Activated naive CD8-positive, alpha-beta T cell treated with anti-CD3 and anti-CD28 coated beads, Interleukin-2, amount 10 ng/mL, durations not matched to agents 7 days and 5 days (primary cell): ENCODE results near the gene TLR2. TPM values are rescaled to one million over a fixed set of nuclear protein-coding genes. Genes with fewer than 3 reads are reported as not detected.

Experiments used
- ATAC-seq: fragments of 150-1000 bp; cut with Tn5 transposase; one replicate; pipeline ENCODE4 v1.10.0; 2021; ENCODE audit warnings: low read depth, moderate library complexity
- POLR2A ChIA-PET: fragments of 350-600 bp; sonication (Branson Sonifier 250); formaldehyde crosslinking; loops from one replicate; lab custom pipeline; 2021; ENCODE audit warnings: antibody characterized with exemption; lab: Charles Lee
- DNase-seq: peaks from one replicate; pipeline ENCODE4 v3.0.0; 2021
- H3K27ac Mint-ChIP-seq: one replicate; pipeline ENCODE4 v1.8.0; 2022; ENCODE audit warnings: mild to moderate bottlenecking, mixed read lengths
- H3K27me3 Mint-ChIP-seq: one replicate; pipeline ENCODE4 v1.8.0; 2022; ENCODE audit warnings: mild to moderate bottlenecking, moderate library complexity, mixed read lengths
- H3K36me3 Mint-ChIP-seq: one replicate; pipeline ENCODE4 v1.8.0; 2021; ENCODE audit warnings: mild to moderate bottlenecking, mixed read lengths
- H3K4me1 Mint-ChIP-seq: one replicate; pipeline ENCODE4 v1.8.0; 2021; ENCODE audit warnings: mixed read lengths
- H3K4me3 Mint-ChIP-seq: one replicate; pipeline ENCODE4 v1.8.0; 2022; ENCODE audit warnings: mild to moderate bottlenecking, moderate library complexity, mixed read lengths
- H3K9me3 Mint-ChIP-seq: one replicate; pipeline ENCODE4 v1.8.0; 2021; ENCODE audit warnings: mixed read lengths
- total RNA-seq, 2 experiments: library from RNA; stranded (reverse); gene quantifications; one replicate each; pipeline ENCODE4 v1.2.3, GENCODE V29; 2021

The TLR2 gene
- total RNA-seq, 2 experiments from 2014 or later = 0.89 to 1.9 TPM

DNA sequence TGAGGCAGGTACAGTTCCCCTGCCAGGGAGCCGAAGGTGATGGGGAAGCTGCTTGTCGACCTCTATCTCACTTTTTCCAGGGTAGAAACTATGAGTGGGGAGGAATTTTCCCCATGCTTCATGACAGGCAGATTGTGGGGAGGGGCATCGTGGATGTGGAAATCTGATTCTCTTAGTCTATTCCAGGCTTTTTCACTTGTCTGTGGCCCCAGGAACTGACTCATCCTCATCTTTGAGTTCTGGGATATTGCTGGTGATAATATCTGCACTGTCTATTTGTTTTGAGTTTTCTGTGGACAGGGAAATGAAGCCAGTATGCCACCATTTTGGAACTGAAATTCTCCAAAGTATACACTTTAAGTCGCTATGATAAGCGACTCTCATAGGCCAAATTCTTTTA lies 7.6 kb upstream of the TLR2 start:
- POLR2A ChIA-PET = no interaction called here

DNA sequence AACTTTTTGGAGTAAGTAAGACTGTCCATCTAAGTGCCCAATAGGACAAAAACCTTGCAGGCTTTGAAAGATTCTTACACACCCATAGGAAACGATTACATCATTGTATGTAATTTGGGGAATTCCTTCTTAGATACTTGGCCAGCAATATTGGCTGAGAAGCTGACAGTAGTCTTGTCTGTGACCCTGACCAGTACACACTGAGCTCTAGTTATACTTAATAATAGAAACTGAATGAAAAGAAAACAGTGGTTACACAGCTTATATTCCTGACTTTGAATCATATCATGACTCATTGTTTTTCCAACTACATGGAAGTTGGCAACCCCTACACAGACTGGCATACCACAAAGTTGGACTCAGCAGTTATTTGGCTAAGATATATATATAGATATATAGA lies 7.1 kb upstream of the TLR2 start:
- Mint-ChIP-seq H3K9me3 (peaks cover 8% of the 10 kb centered on the region), H3K27me3 (peaks cover 24% of the 10 kb centered on the region), H3K36me3 (no peaks in the 10 kb centered on the region), H3K4me1 (no peaks in the 10 kb centered on the region), H3K27ac (no peak overlapping the region), H3K4me3 (no peak overlapping the region)
- POLR2A ChIA-PET = no interaction called here
- ATAC-seq (no peak), DNase-seq (no peak)

More for the DNA sequence above, 7.6 kb upstream of the TLR2 start:
- DNase-seq (no peak), ATAC-seq (no peak)
- no peaks in the 10 kb centered on the region for H3K4me1 Mint-ChIP-seq
- peaks cover 8% of the 10 kb centered on the region for H3K9me3 Mint-ChIP-seq
- no peak overlapping the region for H3K27ac Mint-ChIP-seq
- H3K36me3 Mint-ChIP-seq = no peaks in the 10 kb centered on the region
- H3K27me3 Mint-ChIP-seq = peaks cover 20% of the 10 kb centered on the region
- H3K4me3 Mint-ChIP-seq = no peak overlapping the region

DNA sequence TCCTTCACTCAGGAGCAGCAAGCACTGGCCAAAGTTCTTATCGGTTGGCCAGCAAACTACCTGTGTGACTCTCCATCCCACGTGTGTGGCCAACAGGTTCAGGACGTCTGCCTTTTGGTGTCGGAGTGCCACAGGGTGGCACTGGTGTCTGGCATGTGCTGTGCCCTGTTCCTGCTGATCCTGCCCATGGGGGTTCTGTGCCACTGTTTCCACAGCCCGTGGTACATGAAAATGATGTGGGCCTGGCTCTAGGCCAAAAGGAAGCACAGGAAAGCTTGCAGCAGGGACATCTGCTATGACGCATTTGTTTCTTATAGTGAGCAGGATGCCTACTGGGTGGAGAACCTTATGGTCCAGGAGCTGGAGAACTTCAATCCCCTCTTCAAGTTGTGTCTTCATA lies 4.6 kb upstream of the TLR2 start:
- DNase-seq = no peak
- Mint-ChIP-seq H3K4me1 (peaks cover 5% of the 10 kb centered on the region), H3K4me3 (no peak overlapping the region), H3K9me3 (peaks cover 8% of the 10 kb centered on the region), H3K27me3 (peaks cover 37% of the 10 kb centered on the region), H3K36me3 (no peaks in the 10 kb centered on the region), H3K27ac (no peak overlapping the region)
- no peak for ATAC-seq
- POLR2A ChIA-PET = no interaction called here

DNA sequence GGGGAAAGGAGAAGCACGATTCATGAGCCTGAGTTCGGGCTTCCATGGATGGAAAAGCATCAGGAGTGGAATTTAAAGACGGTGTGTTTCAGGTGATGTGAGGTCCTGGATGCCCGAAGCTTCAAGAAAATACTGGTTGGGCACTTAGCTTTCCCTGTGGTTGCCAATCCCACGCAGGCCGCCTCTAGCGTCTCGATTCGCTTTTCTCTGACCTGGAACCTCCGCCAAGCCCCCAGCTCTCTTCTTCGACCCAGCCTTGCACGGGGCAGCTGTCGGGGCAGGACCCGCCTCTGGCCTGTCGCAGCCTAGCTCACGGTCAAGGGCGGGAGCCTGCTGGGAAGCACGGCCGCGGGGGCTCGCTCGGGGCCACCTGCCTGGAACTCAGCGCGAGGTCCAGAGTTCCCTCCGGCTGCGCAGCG lies 308 bp upstream of the TLR2 start:
- no peak for DNase-seq
- ATAC-seq = no peak
- H3K4me1 Mint-ChIP-seq = peaks cover 7% of the 10 kb centered on the region
- peaks cover 5% of the 10 kb centered on the region for H3K9me3 Mint-ChIP-seq
- H3K27me3 Mint-ChIP-seq = peaks cover 37% of the 10 kb centered on the region
- POLR2A ChIA-PET = no interaction called here
- no peak overlapping the region for H3K27ac Mint-ChIP-seq
- peak overlapping the region; percentile 67 for H3K4me3 Mint-ChIP-seq
- no peaks in the 10 kb centered on the region for H3K36me3 Mint-ChIP-seq

DNA sequence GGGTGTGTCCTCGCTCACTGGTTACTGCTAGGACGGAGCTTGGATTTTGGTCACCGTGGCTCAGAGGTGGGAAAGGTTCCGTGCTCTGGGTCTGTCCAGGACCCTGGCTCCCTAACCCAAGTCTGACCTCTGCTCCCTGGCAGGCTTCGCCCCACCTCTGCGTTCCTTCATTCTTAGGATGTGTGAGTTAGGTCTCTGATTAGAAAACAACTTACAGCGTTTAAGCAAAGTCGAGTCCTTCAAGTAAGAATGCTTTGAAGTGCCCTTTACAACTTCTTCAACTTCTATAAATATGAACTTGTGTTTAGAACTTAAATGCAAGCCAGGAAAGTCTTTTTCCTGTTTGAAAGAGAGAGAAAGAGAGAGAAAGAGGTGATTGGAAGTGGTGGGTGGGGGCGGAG lies 891 bp downstream of the TLR2 start:
- no peak overlapping the region for H3K27ac Mint-ChIP-seq
- H3K4me3 Mint-ChIP-seq = peak overlapping the region; percentile 69
- H3K36me3 Mint-ChIP-seq = no peaks in the 10 kb centered on the region
- peaks cover 7% of the 10 kb centered on the region for H3K9me3 Mint-ChIP-seq
- peaks cover 37% of the 10 kb centered on the region for H3K27me3 Mint-ChIP-seq
- peaks cover 7% of the 10 kb centered on the region for H3K4me1 Mint-ChIP-seq
- POLR2A ChIA-PET = no interaction called here
- ATAC-seq = no peak
- DNase-seq = no peak

DNA sequence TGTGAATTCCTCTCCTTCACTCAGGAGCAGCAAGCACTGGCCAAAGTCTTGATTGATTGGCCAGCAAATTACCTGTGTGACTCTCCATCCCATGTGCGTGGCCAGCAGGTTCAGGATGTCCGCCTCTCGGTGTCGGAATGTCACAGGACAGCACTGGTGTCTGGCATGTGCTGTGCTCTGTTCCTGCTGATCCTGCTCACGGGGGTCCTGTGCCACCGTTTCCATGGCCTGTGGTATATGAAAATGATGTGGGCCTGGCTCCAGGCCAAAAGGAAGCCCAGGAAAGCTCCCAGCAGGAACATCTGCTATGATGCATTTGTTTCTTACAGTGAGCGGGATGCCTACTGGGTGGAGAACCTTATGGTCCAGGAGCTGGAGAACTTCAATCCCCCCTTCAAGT lies 20.4 kb downstream of the TLR2 start:
- peaks cover 6% of the 10 kb centered on the region for H3K27me3 Mint-ChIP-seq
- H3K4me1 Mint-ChIP-seq = peaks cover 10% of the 10 kb centered on the region
- peaks cover 1% of the 10 kb centered on the region for H3K9me3 Mint-ChIP-seq
- no peak overlapping the region for H3K27ac Mint-ChIP-seq
- peaks cover 2% of the 10 kb centered on the region for H3K36me3 Mint-ChIP-seq
- no peak for DNase-seq
- ATAC-seq = no peak
- H3K4me3 Mint-ChIP-seq = no peak overlapping the region
- POLR2A ChIA-PET = no interaction called here

DNA sequence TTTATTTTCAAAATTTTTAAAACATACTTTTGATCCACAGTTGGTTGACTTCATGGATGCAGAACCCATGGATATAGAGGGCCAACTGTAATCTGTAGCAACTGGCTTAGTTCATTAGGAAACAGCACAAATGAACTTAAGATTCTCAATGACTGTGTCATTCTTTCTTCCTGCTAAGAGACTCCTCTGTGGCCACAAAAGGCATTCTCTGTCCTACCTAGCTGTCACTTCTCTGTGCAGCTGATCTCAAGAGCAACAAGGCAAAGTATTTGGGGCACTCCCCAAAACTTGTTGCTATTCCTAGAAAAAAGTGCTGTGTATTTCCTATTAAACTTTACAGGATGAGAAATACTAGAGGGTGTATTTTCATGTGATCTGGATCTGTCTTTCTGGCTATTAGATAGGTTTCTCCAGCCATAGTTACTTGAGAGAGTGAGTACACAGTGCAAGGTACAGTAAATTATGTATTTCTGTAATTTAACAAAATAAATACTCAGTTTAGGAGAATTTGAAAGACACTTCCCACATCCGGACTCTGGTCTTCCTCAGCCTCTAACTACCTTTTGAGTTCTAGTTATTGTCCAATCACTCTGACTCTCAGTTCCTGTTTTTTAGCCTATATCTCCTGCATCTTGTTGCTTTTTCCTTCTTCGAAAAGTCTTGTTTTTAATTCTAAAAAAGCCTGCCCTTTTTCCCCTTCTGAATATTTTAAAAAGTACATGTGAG lies 21.8 kb downstream of the TLR2 start:
- peaks cover 2% of the 10 kb centered on the region for H3K36me3 Mint-ChIP-seq
- POLR2A ChIA-PET = no interaction called here
- H3K4me1 Mint-ChIP-seq = peaks cover 11% of the 10 kb centered on the region
- H3K27me3 Mint-ChIP-seq = peaks cover 10% of the 10 kb centered on the region
- H3K4me3 Mint-ChIP-seq = peak overlapping the region; percentile 39
- DNase-seq (no peak), ATAC-seq (no peak)
- no peaks in the 10 kb centered on the region for H3K9me3 Mint-ChIP-seq
- peak overlapping the region; percentile 74 for H3K27ac Mint-ChIP-seq

DNA sequence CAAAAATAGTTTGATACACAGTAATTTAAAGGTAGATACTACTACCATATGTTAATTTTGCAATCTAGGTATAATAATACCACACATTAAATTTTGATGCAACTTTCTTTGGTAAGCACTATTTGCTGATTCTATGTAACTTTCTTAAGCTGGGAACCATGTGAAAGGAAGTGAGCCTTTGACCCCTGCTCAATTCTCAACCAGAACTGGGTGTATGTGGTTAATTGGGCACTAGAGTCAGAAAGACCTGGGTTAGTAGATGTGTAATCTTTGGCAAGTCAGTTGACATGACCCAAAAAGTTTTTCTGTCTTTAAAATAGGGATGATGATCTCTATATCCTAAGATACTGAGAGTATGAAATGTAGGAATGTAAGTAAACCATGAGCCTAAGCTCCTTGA lies 22.4 kb downstream of the TLR2 start:
- Mint-ChIP-seq H3K4me1 (peaks cover 11% of the 10 kb centered on the region), H3K4me3 (peak overlapping the region; percentile 39), H3K27ac (peak overlapping the region; percentile 39), H3K27me3 (peaks cover 10% of the 10 kb centered on the region), H3K36me3 (peaks cover 2% of the 10 kb centered on the region), H3K9me3 (no peaks in the 10 kb centered on the region)
- DNase-seq = no peak
- no peak for ATAC-seq
- POLR2A ChIA-PET = no interaction called here

DNA sequence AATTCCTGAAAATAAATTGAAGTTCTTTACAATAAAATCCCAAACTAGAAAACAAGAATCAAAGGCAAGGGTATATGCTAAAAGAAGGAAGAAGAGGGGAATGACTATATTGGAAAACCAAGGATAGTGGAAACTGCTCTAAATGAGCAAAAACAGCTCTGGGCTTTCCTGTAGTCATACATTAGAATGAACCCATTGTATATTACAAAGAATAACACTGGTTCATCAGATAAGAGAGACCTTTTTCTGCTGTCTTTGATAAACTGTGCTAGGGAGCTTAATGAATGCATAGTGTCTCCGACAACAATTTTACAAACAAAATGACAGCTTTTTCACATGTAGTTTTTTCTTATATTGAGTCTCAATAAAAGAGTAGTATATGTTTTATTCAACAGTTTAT lies 26.6 kb downstream of the TLR2 start:
- no peak for DNase-seq
- H3K27ac Mint-ChIP-seq = no peak overlapping the region
- POLR2A ChIA-PET = no interaction called here
- H3K9me3 Mint-ChIP-seq = no peaks in the 10 kb centered on the region
- peaks cover 15% of the 10 kb centered on the region for H3K27me3 Mint-ChIP-seq
- no peak for ATAC-seq
- H3K4me3 Mint-ChIP-seq = no peak overlapping the region
- peaks cover 2% of the 10 kb centered on the region for H3K36me3 Mint-ChIP-seq
- H3K4me1 Mint-ChIP-seq = peaks cover 14% of the 10 kb centered on the region

DNA sequence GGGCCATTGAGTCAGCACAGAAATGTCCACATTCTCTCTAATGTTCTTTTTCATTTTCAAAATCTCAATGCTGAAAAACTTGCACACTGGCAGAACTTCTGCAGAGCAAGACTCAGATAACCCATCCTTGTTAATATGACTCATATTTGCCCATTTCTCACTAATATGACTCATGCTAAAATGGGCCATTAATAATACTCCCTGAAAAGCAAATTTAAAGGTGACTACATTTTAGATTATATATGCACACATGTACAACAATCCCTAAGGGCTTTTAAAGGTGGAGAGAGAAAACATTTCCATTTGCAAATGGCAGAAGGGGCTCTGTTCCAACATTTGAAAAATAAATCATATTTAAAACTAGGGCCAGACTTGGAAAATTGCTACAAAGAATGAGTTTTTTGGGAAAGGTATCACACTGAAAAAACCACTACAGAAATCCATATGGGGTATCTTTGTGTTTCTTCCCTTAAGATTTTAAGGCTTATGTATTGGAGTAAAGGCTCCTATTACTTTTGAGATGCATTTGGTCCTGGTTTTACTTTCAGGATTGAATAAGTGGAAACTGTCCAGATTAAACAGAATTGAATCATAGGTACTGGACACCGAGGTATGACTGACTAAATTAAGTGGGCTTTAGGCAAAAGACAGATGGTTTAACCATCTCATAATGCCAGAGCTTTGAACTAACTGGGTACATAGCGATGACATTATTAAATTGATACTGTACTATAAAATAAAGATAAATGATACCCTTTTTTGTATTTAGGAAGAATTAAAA lies 30.0 kb downstream of the TLR2 start:
- POLR2A ChIA-PET = no interaction called here
- DNase-seq (no peak), ATAC-seq (no peak)
- H3K27ac Mint-ChIP-seq = no peak overlapping the region
- peaks cover 12% of the 10 kb centered on the region for H3K27me3 Mint-ChIP-seq
- peaks cover 1% of the 10 kb centered on the region for H3K9me3 Mint-ChIP-seq
- no peak overlapping the region for H3K4me3 Mint-ChIP-seq
- H3K36me3 Mint-ChIP-seq = no peaks in the 10 kb centered on the region
- H3K4me1 Mint-ChIP-seq = peaks cover 4% of the 10 kb centered on the region

DNA sequence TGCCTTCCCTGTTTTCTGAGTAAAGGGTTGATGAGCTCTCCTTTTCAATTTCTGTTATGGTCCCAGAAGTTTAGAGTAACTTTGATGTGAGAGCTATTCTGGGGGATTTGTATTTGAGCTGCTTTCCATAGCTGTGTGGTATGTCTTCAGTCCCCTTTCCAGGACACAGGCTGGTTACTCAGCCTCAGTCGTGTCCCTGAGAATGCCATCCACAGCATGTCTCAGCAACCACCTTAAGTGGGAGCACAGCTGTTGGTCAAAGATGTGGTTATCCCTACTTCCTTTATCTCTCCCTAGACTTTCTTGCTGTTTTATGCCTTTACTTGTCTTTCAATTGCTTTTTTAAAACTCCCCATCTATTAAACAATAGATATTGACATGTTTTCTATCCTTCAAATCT lies 38.0 kb downstream of the TLR2 start:
- DNase-seq (no peak), ATAC-seq (no peak)
- Mint-ChIP-seq H3K4me3 (no peak overlapping the region), H3K27ac (no peak overlapping the region), H3K36me3 (no peaks in the 10 kb centered on the region), H3K9me3 (peaks cover 4% of the 10 kb centered on the region), H3K4me1 (no peaks in the 10 kb centered on the region), H3K27me3 (peaks cover 5% of the 10 kb centered on the region)
- POLR2A ChIA-PET = no interaction called here

DNA sequence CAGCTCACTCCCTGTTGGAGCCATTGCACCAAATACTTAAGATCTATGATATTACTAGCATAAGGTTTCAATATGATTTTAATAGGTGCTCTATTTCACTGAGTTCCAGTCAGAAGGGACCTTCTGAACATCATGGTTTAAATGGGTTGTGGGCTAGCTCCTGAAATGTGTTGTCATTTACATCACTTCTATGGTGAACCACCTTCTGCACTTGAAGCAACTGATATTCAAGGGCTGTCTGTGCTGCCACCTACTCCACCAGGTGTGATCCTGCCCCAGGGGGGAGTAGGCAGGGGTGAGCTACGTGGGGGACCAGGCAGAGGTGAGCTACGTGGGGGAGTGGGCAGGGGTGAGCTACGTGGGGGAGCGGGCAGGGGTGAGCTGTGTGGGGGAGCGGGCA lies 40.5 kb downstream of the TLR2 start:
- Mint-ChIP-seq H3K4me3 (no peak overlapping the region), H3K27ac (no peak overlapping the region), H3K9me3 (no peaks in the 10 kb centered on the region), H3K4me1 (peaks cover 1% of the 10 kb centered on the region), H3K36me3 (no peaks in the 10 kb centered on the region), H3K27me3 (peaks cover 7% of the 10 kb centered on the region)
- DNase-seq (no peak), ATAC-seq (no peak)
- POLR2A ChIA-PET = no interaction called here

DNA sequence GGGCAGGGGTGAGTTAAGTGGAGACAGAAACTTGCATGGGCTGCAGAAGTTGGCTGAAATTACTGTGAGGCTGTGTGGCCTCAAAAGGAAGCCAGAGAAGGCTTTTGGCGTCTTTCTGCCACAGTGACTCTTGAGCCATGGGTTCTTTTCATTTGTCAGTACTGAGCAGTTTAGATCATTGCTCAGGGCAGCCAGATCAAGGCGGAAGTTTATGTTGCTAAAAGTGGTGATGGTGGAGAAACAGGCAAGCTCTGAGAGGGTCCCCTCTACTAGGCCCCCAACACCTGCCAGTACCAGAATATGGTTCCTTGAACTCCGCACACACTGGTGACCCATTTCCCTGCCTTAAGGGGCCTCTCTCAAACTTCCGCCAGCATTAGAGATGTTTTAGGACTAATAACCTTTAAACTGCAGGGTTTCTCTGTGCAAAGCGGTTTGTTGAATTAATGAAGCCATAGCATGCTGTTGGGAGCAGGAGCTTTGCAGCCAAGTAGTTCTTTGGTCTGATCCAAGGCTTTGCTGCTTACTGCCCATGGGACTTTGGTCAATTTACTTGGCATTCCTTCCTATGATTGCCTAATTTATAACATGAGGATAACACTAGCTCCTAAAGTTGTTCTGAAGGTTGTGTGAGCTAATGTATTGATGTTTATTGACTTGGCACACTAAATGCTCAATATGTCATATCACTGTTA lies 41.2 kb downstream of the TLR2 start:
- H3K4me1 Mint-ChIP-seq = peaks cover 1% of the 10 kb centered on the region
- H3K36me3 Mint-ChIP-seq = no peaks in the 10 kb centered on the region
- POLR2A ChIA-PET = no interaction called here
- H3K4me3 Mint-ChIP-seq = no peak overlapping the region
- H3K9me3 Mint-ChIP-seq = no peaks in the 10 kb centered on the region
- ATAC-seq (no peak), DNase-seq (no peak)
- H3K27me3 Mint-ChIP-seq = peaks cover 7% of the 10 kb centered on the region
- H3K27ac Mint-ChIP-seq = no peak overlapping the region

DNA sequence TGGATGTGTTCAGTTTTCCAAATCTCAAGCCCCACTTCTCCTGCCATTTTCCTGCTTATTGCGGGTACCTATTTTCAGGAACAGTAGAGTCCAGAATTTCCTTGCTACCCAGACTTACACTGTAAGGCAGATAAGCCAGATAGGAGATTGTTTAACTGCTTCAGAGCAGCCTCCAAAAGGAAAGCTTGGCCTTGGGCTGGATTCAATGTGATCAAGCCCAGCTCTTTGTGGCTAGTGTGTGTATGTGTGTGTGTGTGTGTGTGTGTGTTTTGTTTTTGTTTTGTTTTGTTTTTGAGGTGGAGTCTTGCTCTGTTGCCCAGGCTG lies 41.7 kb downstream of the TLR2 start:
- no peak overlapping the region for H3K4me3 Mint-ChIP-seq
- ATAC-seq = no peak
- POLR2A ChIA-PET = no interaction called here

More for the DNA sequence above, 41.7 kb downstream of the TLR2 start:
- Mint-ChIP-seq H3K27me3 (peaks cover 8% of the 10 kb centered on the region), H3K27ac (no peak overlapping the region), H3K36me3 (no peaks in the 10 kb centered on the region), H3K4me1 (peaks cover 1% of the 10 kb centered on the region), H3K9me3 (no peaks in the 10 kb centered on the region)
- no peak for DNase-seq
